GM19351 (cell line): ENCODE data around the gene SOS2.
"Not testable (repeated sequence)": the region's sequence is repeated elsewhere in the genome, so short reads cannot be mapped to it uniquely, and the experiment has no call there.

Experiments used
- ATAC-seq: cut with Tn5 transposase; IDR thresholded peaks from one replicate; pipeline ENCODE4 v1.9.1; 2021; ENCODE audit warnings: mild to moderate bottlenecking, moderate library complexity; ENCODE audit not compliant: unreplicated experiment

Gene SOS2

GRCh38 chr14:50086321-50086711 lies 145.1 kb downstream of the SOS2 start:
- ATAC-seq, result no peak

GRCh38 chr14:50085570-50086320 lies 145.6 kb downstream of the SOS2 start:
- peak; percentile 60 for ATAC-seq

GRCh38 chr14:50084666-50085065 lies 146.7 kb downstream of the SOS2 start:
- ATAC-seq, result no peak

- ATAC-seq, result peak; percentile 40
Observed at GRCh38 chr14:50083467-50084337, 147.7 kb downstream of the SOS2 start.

GRCh38 chr14:50082784-50083466 lies 148.5 kb downstream of the SOS2 start:
- peak; percentile 72 for ATAC-seq

- ATAC-seq, result no peak
Observed at GRCh38 chr14:50082308-50082742, 149.1 kb downstream of the SOS2 start.

GRCh38 chr14:50079103-50079502 lies 152.3 kb downstream of the SOS2 start:
- ATAC-seq, result not testable (repeated sequence)

GRCh38 chr14:50073663-50074062 lies 157.7 kb downstream of the SOS2 start:
- ATAC-seq, result not testable (repeated sequence)

GRCh38 chr14:50072395-50072794 lies 159.0 kb downstream of the SOS2 start:
- ATAC-seq, result no peak

- no peak for ATAC-seq
Observed at GRCh38 chr14:50070840-50071548, 160.4 kb downstream of the SOS2 start.

GRCh38 chr14:50070230-50070629 lies 161.1 kb downstream of the SOS2 start:
- no peak for ATAC-seq

GRCh38 chr14:50069325-50069724 lies 162.1 kb downstream of the SOS2 start:
- ATAC-seq, result no peak

GRCh38 chr14:50068496-50068895 lies 162.9 kb downstream of the SOS2 start:
- ATAC-seq, result no peak

- ATAC-seq, result no peak
Observed at GRCh38 chr14:50067723-50068495, 163.5 kb downstream of the SOS2 start.
